GM19455 (cell line): ENCODE measurements around the gene CECR2.
"Not testable (repeated sequence)": the region's sequence is repeated elsewhere in the genome, so short reads cannot be mapped to it uniquely, and the experiment has no call there.

Source experiments
- ATAC-seq: cut with Tn5 transposase; IDR thresholded peaks from one replicate; pipeline ENCODE4 v1.9.1; 2021; ENCODE audit not compliant: unreplicated experiment

Gene CECR2

GRCh38 chr22:17493419-17493981, 124.2 kb downstream of the CECR2 start:
- no peak for ATAC-seq

DNA sequence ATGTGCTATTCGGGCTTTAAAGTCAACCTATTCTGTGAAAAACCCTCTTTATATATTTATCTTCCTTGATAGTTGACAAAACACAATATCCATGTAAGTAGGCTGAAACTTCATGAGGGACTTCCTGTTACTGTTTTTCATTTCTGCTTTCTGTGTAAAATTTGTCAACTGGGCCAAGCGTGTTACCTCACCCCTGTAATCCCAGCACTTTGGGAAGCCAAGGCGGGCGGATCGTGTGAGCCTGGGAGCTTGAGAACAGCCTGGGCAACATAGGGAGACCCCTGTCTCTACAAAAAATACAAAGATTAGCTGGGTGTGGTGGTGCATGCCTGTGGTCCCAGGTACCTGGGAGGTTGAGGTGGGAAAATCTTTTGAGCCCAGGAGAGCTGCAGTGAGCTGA, 127.6 kb downstream of the CECR2 start:
- ATAC-seq: no peak

DNA sequence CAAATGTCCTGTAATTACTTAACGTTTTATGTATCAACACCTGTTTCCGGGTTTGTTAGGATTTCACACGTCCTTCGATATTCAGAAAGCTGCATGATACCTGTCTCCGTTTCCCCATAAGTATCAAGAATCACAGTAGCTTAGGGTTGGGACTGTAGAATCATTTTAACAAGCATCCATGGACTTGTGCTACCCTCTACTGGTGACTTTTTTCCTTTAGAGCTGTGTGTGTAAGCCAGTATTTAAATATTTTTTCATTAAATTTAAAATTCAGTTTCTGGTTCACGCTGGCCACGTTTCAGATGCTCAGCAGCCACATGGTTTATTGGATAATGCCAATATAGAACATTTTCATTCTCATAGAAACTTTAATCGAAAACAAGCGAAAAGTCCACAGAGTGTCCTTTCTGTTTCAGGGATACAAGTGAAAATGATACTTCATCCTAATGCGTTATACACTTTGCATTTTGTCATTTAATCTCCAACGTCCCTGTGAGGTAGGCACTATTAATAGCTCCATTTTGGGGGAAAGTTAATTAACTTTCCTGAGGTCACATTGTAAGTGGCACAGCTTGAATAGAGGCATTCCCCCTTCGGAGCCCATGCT, 132.5 kb downstream of the CECR2 start:
- ATAC-seq: no peak

DNA sequence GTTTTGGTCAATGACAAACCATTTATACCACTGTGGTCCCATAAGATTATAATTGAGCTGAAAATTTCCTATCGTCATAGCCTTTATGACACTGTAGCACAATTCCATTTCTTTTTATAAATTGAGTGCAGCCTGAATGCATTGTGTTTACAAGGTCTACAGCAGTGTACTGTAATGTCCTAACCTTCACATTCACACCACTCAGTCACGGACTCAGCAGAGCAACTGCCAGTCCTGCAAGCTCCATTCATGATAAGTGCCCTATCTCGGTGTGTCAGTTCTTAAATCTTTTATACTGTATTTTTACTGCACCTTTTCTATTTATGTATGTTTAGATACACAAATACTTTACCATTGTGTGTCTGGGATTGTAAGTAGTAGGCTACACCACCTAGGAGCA, 138.8 kb downstream of the CECR2 start:
- ATAC-seq: no peak

GRCh38 chr22:17512960-17513359, 143.7 kb downstream of the CECR2 start:
- ATAC-seq: no peak

DNA sequence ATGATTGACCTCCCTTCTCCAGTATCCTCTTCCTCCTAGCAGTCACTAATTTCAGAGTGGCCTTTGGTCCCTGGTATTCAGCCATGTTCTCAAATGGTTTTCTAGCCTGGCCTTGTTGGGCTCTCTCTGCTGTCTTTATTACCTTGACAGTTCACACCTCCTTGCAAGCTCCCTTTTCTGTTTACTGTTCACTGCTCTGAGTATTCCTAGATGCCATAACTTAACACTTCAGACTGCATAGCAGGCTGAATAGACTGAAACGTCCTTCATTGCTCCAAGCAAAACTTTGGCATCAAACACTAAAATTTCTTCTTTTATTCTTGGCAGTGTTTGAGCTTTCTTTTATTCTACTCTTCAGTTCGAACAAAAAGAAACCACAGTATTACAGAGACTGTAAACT, 144.4 kb downstream of the CECR2 start:
- no peak for ATAC-seq

DNA sequence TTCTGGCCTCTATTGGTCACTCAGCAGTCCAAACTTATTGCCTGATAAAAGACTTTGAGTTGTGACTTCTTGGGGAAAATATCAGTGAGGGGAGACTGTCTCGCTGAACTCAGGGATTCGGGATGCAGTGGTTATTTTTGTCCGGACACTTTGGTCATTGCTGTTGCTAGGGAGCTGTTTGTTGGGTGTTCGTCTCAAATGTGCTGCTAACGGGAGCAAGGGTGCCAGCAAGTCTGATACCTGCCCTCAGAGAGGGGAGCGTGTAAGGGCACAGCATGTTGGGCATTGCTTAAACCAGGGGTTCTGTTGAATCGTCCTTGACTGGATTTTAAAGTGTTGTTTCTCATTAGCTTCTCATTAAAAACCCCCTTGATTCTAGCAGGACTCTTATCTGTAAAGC, 144.8 kb downstream of the CECR2 start:
- ATAC-seq: no peak

DNA sequence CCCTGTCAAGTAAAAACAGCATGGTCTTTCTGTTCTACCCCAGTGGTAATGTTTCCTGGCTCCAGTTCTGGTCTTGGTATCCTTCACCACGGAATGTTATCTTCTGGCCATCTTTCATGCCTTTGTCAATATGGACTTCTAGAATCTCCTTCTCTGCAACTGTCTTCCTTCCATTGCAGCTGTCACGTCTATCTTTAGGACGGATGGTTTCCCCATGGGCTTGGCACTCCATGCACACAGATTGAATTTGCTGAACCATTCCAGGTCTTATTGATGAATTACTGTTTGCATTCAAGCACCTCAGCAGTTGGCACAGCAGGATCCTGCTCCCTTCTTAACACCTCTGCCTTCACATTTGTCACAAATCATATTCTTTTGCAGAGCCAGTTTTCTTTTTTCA, 149.1 kb downstream of the CECR2 start:
- no peak for ATAC-seq

DNA sequence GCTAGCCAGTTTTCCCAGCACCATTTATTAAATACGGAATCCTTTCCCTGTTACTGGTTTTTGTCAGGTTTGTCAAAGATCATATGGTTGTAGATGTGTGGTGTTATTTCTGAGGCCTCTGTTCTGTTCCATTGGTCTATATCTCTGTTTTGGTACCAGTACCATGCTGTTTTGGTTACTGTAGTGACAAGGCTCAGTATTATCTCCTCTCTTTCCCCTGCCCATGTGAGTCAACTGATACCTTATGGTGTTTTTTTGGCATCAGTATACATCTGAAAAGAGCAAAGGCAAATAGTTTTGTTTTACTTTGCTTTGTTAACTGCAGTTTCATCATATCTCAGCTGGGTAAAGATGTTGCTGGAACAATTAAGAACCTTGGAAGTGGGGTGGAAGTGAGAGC, 152.7 kb downstream of the CECR2 start:
- not testable (repeated sequence) for ATAC-seq

DNA sequence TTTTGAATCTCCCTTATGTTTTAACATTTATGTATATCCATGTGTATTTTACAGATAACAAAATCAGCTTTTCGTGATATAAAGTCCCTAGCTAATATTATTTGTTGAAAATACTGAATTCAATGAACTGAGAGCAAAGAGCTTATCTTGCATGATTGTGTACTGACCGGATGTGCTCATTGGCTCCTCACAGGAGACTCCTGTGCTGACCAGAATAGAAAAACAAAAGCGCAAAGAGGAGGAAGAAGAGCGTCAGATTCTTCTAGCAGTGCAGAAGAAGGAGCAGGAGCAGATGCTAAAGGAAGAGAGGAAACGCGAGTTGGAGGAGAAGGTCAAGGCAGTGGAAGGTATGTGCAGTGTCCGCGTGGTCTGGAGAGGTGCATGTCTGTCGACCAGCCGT, 154.7 kb downstream of the CECR2 start:
- ATAC-seq: no peak

GRCh38 chr22:17536269-17536668, 167.0 kb downstream of the CECR2 start:
- ATAC-seq: no peak

DNA sequence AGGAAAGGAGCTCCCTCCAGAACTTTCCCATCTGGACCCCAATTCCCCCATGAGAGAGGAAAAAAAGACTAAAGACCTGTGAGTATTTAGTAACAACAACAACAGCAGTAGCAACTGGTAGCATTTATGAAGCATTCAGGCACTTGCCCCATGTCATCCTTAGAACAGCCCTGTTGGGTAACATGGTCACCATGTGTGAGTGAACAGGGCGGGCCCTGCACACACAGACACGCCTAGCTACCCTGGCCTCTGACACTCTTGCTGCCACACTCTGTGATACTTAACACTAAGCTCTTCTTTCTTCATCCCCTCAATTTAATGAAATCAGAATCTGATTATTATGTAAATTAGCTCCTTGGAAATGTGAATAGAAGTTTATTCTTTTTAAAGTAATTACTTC, 167.9 kb downstream of the CECR2 start:
- ATAC-seq: no peak

DNA sequence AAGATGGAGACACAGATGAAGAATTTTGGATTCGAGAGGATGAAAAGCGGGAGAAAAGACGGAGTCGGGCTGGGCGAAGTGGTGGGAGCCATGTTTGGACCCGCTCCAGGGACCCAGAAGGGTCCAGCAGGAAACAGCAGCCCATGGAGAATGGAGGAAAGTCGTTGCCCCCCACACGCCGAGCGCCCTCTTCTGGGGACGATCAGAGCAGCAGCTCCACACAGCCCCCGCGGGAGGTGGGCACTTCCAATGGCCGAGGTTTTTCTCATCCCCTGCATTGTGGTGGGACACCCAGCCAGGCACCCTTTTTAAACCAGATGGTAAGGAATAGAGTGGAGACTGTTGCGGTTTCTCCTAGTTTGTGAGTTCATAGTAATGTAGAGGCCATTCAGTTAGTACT, 171.2 kb downstream of the CECR2 start:
- ATAC-seq: no peak

GRCh38 chr22:17541476-17541875, 172.2 kb downstream of the CECR2 start:
- no peak for ATAC-seq

DNA sequence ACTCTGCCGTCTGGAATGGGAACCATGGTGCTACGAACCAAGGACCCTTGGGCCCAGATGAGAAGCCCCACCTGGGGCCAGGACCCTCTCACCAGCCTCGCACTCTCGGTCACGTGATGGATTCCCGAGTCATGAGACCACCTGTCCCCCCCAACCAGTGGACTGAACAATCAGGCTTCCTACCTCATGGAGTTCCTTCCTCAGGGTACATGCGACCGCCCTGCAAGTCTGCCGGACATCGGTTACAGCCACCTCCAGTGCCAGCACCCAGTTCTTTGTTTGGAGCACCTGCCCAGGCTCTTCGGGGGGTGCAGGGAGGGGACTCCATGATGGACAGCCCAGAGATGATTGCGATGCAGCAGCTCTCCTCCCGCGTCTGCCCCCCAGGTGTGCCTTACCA, 173.2 kb downstream of the CECR2 start:
- ATAC-seq: no peak

- no peak for ATAC-seq
These were observed 178.9 kb downstream of the CECR2 start for GRCh38 chr22:17548010-17548755.

DNA sequence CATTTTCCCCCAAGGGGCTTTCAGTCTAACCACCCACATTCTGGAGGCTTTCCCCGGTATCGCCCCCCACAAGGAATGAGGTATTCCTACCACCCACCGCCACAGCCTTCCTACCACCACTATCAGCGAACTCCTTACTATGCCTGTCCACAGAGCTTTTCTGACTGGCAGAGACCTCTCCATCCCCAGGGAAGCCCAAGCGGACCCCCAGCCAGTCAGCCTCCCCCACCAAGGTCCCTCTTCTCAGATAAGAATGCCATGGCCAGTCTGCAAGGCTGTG, 179.4 kb downstream of the CECR2 start:
- no peak for ATAC-seq

GRCh38 chr22:17549183-17549582, 179.9 kb downstream of the CECR2 start:
- ATAC-seq: no peak

GRCh38 chr22:17549655-17550054, 180.4 kb downstream of the CECR2 start:
- ATAC-seq: no peak

GRCh38 chr22:17552737-17553136, 183.5 kb downstream of the CECR2 start:
- no peak for ATAC-seq

DNA sequence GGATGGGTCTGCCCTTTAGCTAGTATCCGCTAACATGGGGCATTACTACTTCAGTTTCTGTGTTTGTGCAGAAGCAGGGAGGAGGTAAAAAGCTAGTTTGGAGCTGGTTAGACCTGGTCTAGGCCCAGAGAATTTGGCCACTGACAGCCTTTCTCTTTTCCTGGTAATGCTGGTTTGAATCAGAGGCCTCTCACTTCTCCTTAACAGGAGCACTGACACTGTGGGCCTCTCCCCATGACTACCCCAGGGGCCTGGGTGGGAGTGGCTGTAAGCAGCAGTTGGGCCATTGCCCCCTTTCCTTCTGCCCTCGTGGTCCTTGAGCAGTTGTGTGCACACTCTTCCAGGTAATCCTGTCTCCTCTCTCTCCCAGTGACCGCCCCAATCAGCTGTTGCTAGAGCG, 185.6 kb downstream of the CECR2 start:
- ATAC-seq: no peak

DNA sequence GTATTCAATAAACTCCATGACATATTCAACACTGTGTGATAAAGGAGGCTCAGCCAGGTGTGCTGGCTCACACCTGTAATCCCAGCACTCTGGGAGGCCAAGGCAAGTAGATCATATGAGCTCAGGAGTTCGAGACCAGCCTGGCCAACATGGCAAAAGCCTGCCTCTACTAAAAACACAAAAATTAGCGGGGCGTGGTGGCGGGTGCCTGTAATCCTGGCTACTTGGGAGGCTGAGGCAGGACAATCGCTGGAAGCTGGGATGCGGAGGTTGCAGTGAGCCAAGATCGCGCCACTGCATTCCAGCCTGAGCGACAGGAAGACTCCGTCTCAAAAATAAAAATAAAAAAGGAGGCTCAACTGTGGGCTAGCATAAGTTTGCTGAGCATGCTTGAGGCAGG, 189.9 kb downstream of the CECR2 start:
- ATAC-seq: no peak
